HG03571 (cell line): ENCODE data around the gene ETNK1.

Experiments
- ATAC-seq: cut with Tn5 transposase; IDR thresholded peaks from one replicate; pipeline ENCODE4 v1.9.1; 2021; ENCODE audit not compliant: unreplicated experiment

Gene ETNK1

DNA sequence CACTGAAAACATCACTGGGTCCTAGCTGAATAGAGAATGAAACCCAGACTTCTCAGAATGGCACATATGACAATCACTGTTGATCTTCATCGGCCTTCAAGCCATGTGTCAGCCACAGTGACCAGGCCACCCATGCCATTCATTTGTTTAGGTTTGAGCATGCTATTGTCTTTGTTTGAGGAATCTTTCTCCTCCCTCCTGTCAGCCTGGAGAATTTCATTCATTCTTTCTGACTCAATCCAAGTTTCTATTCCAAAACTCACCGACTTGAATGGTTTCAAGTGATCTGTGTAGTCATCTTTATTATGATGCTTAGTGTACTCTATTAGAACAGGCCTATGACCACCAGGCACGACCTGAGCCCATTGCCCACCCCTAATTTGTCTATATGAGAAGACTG lies 106.3 kb downstream of the ETNK1 start:
- ATAC-seq = no peak

DNA sequence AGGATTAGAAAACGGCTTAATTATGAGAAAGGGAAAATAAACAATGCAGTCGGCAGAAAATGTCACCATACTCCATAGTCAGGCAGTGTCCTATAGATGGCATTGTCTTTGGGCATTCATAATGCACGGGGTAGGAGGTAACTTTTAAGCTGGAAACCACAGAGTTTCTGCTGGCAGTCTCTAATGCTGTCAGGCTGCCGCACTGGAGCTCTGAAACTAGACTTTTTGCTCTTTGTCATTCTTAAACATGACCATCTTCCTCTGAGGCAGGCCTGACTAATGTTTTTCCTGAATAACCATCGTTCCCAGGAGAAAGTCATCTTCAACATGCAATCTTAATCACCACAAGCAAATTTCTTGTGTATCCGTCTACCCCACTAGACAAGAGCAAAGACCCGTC lies 108.8 kb downstream of the ETNK1 start:
- no peak for ATAC-seq

DNA sequence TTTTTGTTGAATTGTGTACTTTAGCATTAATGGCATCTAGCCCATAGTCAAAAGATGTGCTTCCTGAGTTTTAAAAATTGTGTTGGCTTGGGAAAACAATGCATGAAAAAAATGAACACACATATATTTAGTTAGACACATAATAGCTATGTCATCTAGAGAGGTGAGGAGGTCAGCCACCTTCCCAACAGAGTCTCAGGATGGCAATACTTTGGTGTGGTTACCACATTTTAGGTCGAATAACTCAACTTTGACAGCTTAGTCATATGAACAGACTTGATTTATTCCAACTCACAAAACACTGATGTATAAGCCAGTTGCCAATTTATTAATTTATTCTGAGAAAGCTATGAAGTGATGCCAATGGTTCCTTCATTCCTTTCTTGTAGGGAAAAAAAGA lies 114.0 kb downstream of the ETNK1 start:
- no peak for ATAC-seq
